Ascending aorta (tissue), 2 donors: ENCODE results near the gene CDC45. TPM values are rescaled to one million over a fixed set of nuclear protein-coding genes. Genes with fewer than 3 reads are reported as not detected.

Experiments used
- DNase-seq, 2 donors: peaks; one replicate each; pipeline ENCODE4 v3.0.0-alpha.2; 2019; ENCODE audit warnings: low spot score in 2 of 2
- H3K27ac ChIP-seq, 2 donors: fragments of 200-600 bp; sonication (generic); one replicate each; pipeline ENCODE4 v1.5.1; 2016 to 2017; ENCODE audit warnings: mild to moderate bottlenecking in 1 of 2
- H3K27me3 ChIP-seq: fragments of 200-600 bp; sonication (generic); one replicate; pipeline ENCODE4 v1.5.1; 2017
- H3K36me3 ChIP-seq, 2 donors: fragments of 200-600 bp; sonication (generic); one replicate each; pipeline ENCODE4 v1.5.1; 2016
- H3K4me1 ChIP-seq, 2 donors: fragments of 200-600 bp; sonication (generic); one replicate each; pipeline ENCODE4 v1.5.1; 2016 to 2017; ENCODE audit warnings: mild to moderate bottlenecking in 1 of 2
- H3K4me3 ChIP-seq, 2 donors: fragments of 200-600 bp; sonication (generic); one replicate each; pipeline ENCODE4 v1.5.1; 2016 to 2017; ENCODE audit warnings: mild to moderate bottlenecking in 1 of 2
- H3K9me3 ChIP-seq, 2 donors: fragments of 200-600 bp; sonication (generic); one replicate each; pipeline ENCODE4 v1.5.1; 2016
- intact Hi-C: fragments of 100-400 bp; cut with DNase I; formaldehyde crosslinking; loops from one replicate; pipeline ENCODE4 v1.15.1; 2023
- total RNA-seq: library from RNA; depleted of rRNA; stranded (reverse); fragments of >200 nt; gene quantifications from one replicate; pipeline ENCODE4 v1.1.0, GENCODE V29; 2016
- TF ChIP-seq, protein P1 (sequence below), 3 experiments: fragments of 200-600 bp in 2 of 3; fragments of 450-650 bp in 1 of 3; sonication (generic) in 2 of 3; IDR thresholded peaks; one replicate each; pipeline ENCODE4 v1.5.1; 2016 to 2019; ENCODE audit warnings: antibody characterized with exemption in 3 of 3, mild to moderate bottlenecking in 1 of 3, moderate library complexity in 1 of 3

CDC45 gene
- total RNA-seq, 1 donor from 2014 or later = not detected

DNA sequence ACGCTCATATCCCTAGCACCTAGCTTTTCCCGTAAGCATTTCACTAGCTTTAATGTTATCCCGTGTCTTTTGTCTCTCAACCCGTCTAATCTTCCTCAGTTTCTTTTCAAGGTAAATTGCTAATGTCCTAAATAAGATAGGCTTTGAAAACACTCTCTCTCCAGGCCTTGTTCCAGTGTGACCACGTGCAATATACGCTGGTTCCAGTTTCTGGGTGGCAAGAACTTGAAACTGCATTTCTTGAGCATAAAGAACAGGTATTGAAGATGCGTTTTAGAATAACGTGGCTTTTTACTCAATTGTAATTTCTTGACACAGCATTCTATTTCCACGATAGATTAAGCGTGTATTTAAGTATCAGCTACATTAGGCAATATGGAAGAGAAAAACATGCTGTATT lies 1.1 kb downstream of the CDC45 start:
- Histone ChIP-seq H3K4me1 (peaks cover 3 to 11% of the 10 kb centered on the region in 2 donors), H3K9me3 (no peaks in the 10 kb centered on the region), H3K36me3 (no peaks in the 10 kb centered on the region), H3K27me3 (no peaks in the 10 kb centered on the region), H3K27ac (no peak overlapping the region), H3K4me3 (no peak overlapping the region)
- no peak for DNase-seq
- TF ChIP-seq, protein P1, sequence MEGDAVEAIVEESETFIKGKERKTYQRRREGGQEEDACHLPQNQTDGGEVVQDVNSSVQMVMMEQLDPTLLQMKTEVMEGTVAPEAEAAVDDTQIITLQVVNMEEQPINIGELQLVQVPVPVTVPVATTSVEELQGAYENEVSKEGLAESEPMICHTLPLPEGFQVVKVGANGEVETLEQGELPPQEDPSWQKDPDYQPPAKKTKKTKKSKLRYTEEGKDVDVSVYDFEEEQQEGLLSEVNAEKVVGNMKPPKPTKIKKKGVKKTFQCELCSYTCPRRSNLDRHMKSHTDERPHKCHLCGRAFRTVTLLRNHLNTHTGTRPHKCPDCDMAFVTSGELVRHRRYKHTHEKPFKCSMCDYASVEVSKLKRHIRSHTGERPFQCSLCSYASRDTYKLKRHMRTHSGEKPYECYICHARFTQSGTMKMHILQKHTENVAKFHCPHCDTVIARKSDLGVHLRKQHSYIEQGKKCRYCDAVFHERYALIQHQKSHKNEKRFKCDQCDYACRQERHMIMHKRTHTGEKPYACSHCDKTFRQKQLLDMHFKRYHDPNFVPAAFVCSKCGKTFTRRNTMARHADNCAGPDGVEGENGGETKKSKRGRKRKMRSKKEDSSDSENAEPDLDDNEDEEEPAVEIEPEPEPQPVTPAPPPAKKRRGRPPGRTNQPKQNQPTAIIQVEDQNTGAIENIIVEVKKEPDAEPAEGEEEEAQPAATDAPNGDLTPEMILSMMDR (IDR thresholded peaks at IDR 0.05) = no peak
- intact Hi-C loops = no loop called here

DNA sequence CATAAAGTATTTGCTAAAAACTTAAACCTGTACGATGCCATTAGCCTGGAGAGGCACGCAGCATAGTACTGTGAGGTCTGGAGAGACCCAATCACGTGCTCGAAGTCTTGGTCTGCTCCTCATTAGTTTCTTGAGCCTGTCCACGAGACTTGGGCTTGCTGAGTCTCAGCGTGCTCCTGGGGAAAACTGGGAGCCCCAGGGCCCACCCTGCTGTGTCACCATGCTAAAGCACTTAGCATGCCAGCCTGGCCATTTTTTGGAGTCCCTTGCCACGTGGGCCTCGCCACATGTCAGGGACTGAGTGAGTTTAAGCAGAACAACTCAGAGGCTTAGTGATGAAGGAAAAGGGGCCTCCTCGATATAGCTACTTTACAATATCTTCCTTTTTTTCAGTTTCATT lies 2.6 kb downstream of the CDC45 start:
- Histone ChIP-seq H3K4me1 (peaks cover 3 to 10% of the 10 kb centered on the region in 2 donors), H3K27ac (no peak overlapping the region), H3K27me3 (no peaks in the 10 kb centered on the region), H3K9me3 (no peaks in the 10 kb centered on the region), H3K36me3 (no peaks in the 10 kb centered on the region), H3K4me3 (no peak overlapping the region)
- DNase-seq = no peak
- intact Hi-C loops = no loop called here
- TF ChIP-seq, protein P1 (IDR thresholded peaks at IDR 0.05) = no peak

GRCh38 chr22:19483481-19484244 lies 3.9 kb downstream of the CDC45 start:
- intact Hi-C loops = no loop called here
- Histone ChIP-seq H3K9me3 (no peaks in the 10 kb centered on the region), H3K27me3 (no peaks in the 10 kb centered on the region), H3K27ac (no peak overlapping the region), H3K4me3 (no peak overlapping the region), H3K36me3 (no peaks in the 10 kb centered on the region), H3K4me1 (peaks cover 3 to 4% of the 10 kb centered on the region in 2 donors)
- TF ChIP-seq, protein P1 (IDR thresholded peaks at IDR 0.05) = no peak
- no peak for DNase-seq

DNA sequence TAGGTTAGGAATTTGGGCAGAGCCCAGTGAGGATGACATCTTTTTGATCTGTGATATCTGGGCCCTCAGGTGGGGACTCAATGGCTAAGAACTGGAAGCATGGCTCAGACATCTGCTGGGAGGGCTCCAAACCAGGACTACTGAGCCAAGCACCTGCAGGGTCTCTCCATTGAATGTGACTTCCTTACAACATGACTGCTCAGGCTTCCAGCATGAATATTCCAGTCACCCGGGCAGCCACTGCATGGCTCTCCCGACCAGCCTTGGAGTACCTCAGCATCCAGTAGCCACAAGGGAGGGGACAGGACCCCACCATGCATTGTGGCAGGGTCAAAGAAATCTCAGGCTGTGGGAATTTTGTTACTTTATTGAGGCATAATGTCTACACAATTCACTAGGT lies 8.6 kb downstream of the CDC45 start:
- TF ChIP-seq, protein P1 (IDR thresholded peaks at IDR 0.05) = no peak
- intact Hi-C loops = no loop called here
- no peaks in the 10 kb centered on the region for H3K27me3 ChIP-seq
- H3K4me3 ChIP-seq = no peak overlapping the region
- peak in 1 of 2 donors; percentile 61 for DNase-seq
- no peaks in the 10 kb centered on the region for H3K9me3 ChIP-seq
- no peaks in the 10 kb centered on the region for H3K4me1 ChIP-seq
- no peak overlapping the region for H3K27ac ChIP-seq
- H3K36me3 ChIP-seq = no peaks in the 10 kb centered on the region

DNA sequence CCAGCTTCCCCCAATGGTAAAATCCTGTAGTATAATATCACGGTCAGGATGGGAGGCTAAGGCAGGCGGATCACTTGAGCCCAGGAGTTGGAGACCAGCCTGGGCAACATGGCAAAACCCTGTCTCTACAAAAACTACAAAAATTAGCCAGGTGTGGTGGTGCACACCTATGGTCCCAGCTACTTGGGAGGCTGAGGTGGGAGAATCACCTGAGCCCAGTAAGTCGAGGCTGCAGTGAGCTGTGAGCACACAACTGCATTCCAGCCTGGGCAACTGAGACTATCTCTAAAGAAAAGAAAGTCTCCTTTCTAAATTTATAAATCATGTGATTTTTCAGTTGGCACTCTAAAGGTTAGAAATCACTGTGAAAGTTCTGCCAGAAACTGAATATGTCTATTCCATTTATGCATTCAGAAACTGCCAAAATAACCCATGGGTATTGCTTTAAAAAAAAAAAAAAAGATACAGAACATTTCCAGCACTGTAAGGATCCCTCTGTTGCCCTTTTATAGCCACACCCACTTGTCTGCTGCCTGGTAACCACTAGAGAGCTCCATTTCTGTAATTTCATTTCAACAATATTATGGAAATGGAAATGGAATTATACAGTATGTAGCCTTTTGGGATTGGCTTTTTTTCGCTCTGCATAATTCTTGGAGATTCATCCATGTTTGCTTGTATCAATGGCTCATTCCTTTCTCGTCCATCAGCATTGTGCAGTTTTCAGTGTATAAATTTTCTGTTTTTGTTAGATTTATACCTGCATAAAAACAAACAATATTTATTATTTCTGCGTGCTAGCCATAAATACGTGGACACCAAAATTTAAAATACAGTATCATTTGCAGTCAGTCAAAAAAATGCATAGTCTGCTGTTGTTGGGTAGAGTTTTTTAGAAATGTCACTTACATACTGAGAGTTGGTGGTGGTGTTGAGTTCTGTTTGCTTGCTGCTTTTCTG lies 9.4 kb downstream of the CDC45 start:
- H3K27ac ChIP-seq = no peak overlapping the region
- intact Hi-C loops = no loop called here
- no peaks in the 10 kb centered on the region for H3K9me3 ChIP-seq
- no peak overlapping the region for H3K4me3 ChIP-seq
- H3K36me3 ChIP-seq = no peaks in the 10 kb centered on the region
- no peak for DNase-seq
- H3K4me1 ChIP-seq = no peaks in the 10 kb centered on the region
- TF ChIP-seq, protein P1 (IDR thresholded peaks at IDR 0.05) = no peak
- no peaks in the 10 kb centered on the region for H3K27me3 ChIP-seq
